Hepatocyte (in vitro differentiated cells): ENCODE results near the gene TMEM238L. TPM values are rescaled to one million over a fixed set of nuclear protein-coding genes. Genes with fewer than 3 reads are reported as not detected.

Experiments
- DNase-seq: peaks from one replicate; pipeline ENCODE4 v3.0.0-alpha.2; 2016; ENCODE audit warnings: low spot score
- H2AFZ ChIP-seq: fragments of 200-600 bp; sonication (generic); 2 replicates; pipeline ENCODE4 v1.6.0; 2016; ENCODE audit warnings: antibody characterized with exemption, mild to moderate bottlenecking
- H3K27ac ChIP-seq: fragments of 200-600 bp; sonication (generic); 2 replicates; pipeline ENCODE4 v1.5.1; 2016; ENCODE audit warnings: mild to moderate bottlenecking
- H3K27me3 ChIP-seq: fragments of 200-600 bp; sonication (generic); 2 replicates; pipeline ENCODE4 v1.6.1; 2016
- H3K36me3 ChIP-seq: fragments of 200-600 bp; sonication (generic); replicated peaks from 2 replicates; pipeline ENCODE4 v1.5.1; 2016; ENCODE audit warnings: low read depth; ENCODE audit not compliant: insufficient read depth
- H3K4me1 ChIP-seq: fragments of 200-600 bp; sonication (generic); 2 replicates; pipeline ENCODE4 v1.5.1; 2016; ENCODE audit warnings: mild to moderate bottlenecking, moderate library complexity; ENCODE audit not compliant: insufficient read depth
- H3K4me2 ChIP-seq: fragments of 200-600 bp; sonication (generic); 2 replicates; pipeline ENCODE4 v1.6.0; 2016
- H3K4me3 ChIP-seq: fragments of 200-600 bp; sonication (generic); 2 replicates; pipeline ENCODE4 v1.5.1; 2016; ENCODE audit warnings: mild to moderate bottlenecking
- H3K79me2 ChIP-seq: fragments of 200-600 bp; sonication (generic); 2 replicates; pipeline ENCODE4 v1.6.0; 2017; ENCODE audit warnings: mild to moderate bottlenecking
- H3K9me2 ChIP-seq: fragments of 200-600 bp; sonication (generic); replicated peaks from 2 replicates; pipeline ENCODE4 v1.6.0; 2017; ENCODE audit warnings: mild to moderate bottlenecking; ENCODE audit not compliant: insufficient read depth
- H3K9me3 ChIP-seq: fragments of 200-600 bp; sonication (generic); 2 replicates; pipeline ENCODE4 v1.5.1; 2016; ENCODE audit warnings: low read depth, mild to moderate bottlenecking
- H4K20me1 ChIP-seq: fragments of 200-600 bp; sonication (generic); 2 replicates; pipeline ENCODE4 v1.6.0; 2016; ENCODE audit warnings: mild to moderate bottlenecking; ENCODE audit not compliant: insufficient read depth, poor library complexity, severe bottlenecking
- CTCF ChIP-seq: fragments of 200-600 bp; sonication (generic); IDR thresholded peaks from 2 replicates; pipeline ENCODE4 v1.5.1; 2016; ENCODE audit warnings: antibody characterized with exemption, mild to moderate bottlenecking; ENCODE audit not compliant: poor library complexity
- EZH2 ChIP-seq: fragments of 200-600 bp; sonication (generic); IDR thresholded peaks from 2 replicates; pipeline ENCODE4 v1.6.1; 2016; ENCODE audit warnings: antibody characterized with exemption, mild to moderate bottlenecking, borderline replicate concordance
- EZH2phosphoT487 ChIP-seq: fragments of 200-600 bp; sonication (generic); IDR thresholded peaks from one replicate; pipeline ENCODE4 v1.6.1; 2018; ENCODE audit warnings: antibody characterized with exemption, mild to moderate bottlenecking, low read depth, moderate library complexity; ENCODE audit not compliant: unreplicated experiment, severe bottlenecking
- WGBS: methylation state at CpG from one replicate; pipeline ENCODE4 v1.1.6; 2016; ENCODE audit warnings: low lambda C conversion rate; ENCODE audit errors: missing lambda C conversion rate; 5-methylcytosine and 5-hydroxymethylcytosine counted together
- polyA plus RNA-seq: library from polyadenylated mRNA; unstranded; fragments of >200 nt; fragmentation: Nextera tagmentation; extraction: Ambion mirVana; gene quantifications from 2 replicates; pipeline ENCODE4 v1.2.1, GENCODE V29; 2016
- total RNA-seq: library from RNA; depleted of rRNA; stranded (reverse); fragments of >200 nt; gene quantifications from 2 replicates; pipeline ENCODE4 v1.2.3, GENCODE V29; 2014

TMEM238L gene
- total and polyA plus RNA-seq, 2 experiments from 2014 or later = 1.3 to 1.5 TPM

GRCh38 chr17:10754861-10755591 lies 48.9 kb downstream of the TMEM238L start:
- H3K4me1 ChIP-seq = peaks cover 38% of the 10 kb centered on the region
- peak overlapping the region; percentile 94 for H3K27ac ChIP-seq
- WGBS = 14% methylated on average over 14 of the region's 14 CpGs
- TF ChIP-seq EZH2phosphoT487 (no peak), EZH2 (no peak), CTCF (no peak)
- H3K27me3 ChIP-seq = no peaks in the 10 kb centered on the region
- no peaks in the 10 kb centered on the region for H4K20me1 ChIP-seq
- H3K9me3 ChIP-seq = no peaks in the 10 kb centered on the region
- no peaks in the 10 kb centered on the region for H3K79me2 ChIP-seq
- no peaks in the 10 kb centered on the region for H3K36me3 ChIP-seq
- peak overlapping the region; percentile 68 for H3K4me2 ChIP-seq
- H2AFZ ChIP-seq = peak overlapping the region; percentile 84
- H3K4me3 ChIP-seq = no peak overlapping the region
- no peaks in the 10 kb centered on the region for H3K9me2 ChIP-seq
- peak; percentile 54 for DNase-seq

- Histone ChIP-seq H3K27ac (peak overlapping the region; percentile 94), H3K36me3 (no peaks in the 10 kb centered on the region), H3K27me3 (no peaks in the 10 kb centered on the region), H3K9me2 (no peaks in the 10 kb centered on the region), H3K9me3 (no peaks in the 10 kb centered on the region), H4K20me1 (no peaks in the 10 kb centered on the region), H2AFZ (no peak overlapping the region), H3K79me2 (no peaks in the 10 kb centered on the region), H3K4me1 (peaks cover 38% of the 10 kb centered on the region), H3K4me2 (no peak overlapping the region), H3K4me3 (no peak overlapping the region)
- peak; percentile 44 for DNase-seq
- 15% methylated on average over 2 of the region's 2 CpGs for WGBS
- no peak for TF ChIP-seq EZH2
- TF ChIP-seq CTCF = peak; percentile 41
Measured at GRCh38 chr17:10754109-10754508, 49.8 kb downstream of the TMEM238L start.

- no peak overlapping the region for H3K27ac ChIP-seq
- H3K9me2 ChIP-seq = no peaks in the 10 kb centered on the region
- peaks cover 36% of the 10 kb centered on the region for H3K4me1 ChIP-seq
- no peak overlapping the region for H2AFZ ChIP-seq
- no peak for DNase-seq
- H3K4me2 ChIP-seq = no peak overlapping the region
- no peaks in the 10 kb centered on the region for H3K79me2 ChIP-seq
- no peak overlapping the region for H3K4me3 ChIP-seq
- no peaks in the 10 kb centered on the region for H3K36me3 ChIP-seq
- no peaks in the 10 kb centered on the region for H3K9me3 ChIP-seq
- H4K20me1 ChIP-seq = no peaks in the 10 kb centered on the region
- H3K27me3 ChIP-seq = no peaks in the 10 kb centered on the region
- 92% methylated on average over 10 of the region's 10 CpGs for WGBS
- TF ChIP-seq EZH2phosphoT487 (no peak), CTCF (no peak), EZH2 (no peak)
Measured at GRCh38 chr17:10752696-10753095, 51.2 kb downstream of the TMEM238L start.
